Esophagus muscularis mucosa (tissue), 4 donors: Measurements from ENCODE around the gene RBBP6. TPM values are rescaled to one million over a fixed set of nuclear protein-coding genes. Genes with fewer than 3 reads are reported as not detected.

Experiments used
- DNase-seq: peaks from one replicate; pipeline ENCODE4 v3.0.0-alpha.2; 2017; ENCODE audit errors: extremely low spot score
- H3K27ac ChIP-seq, 4 donors: fragments of 200-600 bp; sonication (generic); replicated peaks in 1 of 4; 1 replicate in 3 of 4; 2 replicates in 1 of 4; pipeline ENCODE4 v1.5.1; 2016 to 2019; ENCODE audit warnings: mild to moderate bottlenecking in 1 of 4
- H3K27me3 ChIP-seq, 4 donors: fragments of 200-600 bp; sonication (generic); one replicate each; pipeline versions ENCODE4 v1.5.1 to v1.6.0; 2016 to 2019
- H3K36me3 ChIP-seq, 4 donors: fragments of 200-600 bp; sonication (generic); one replicate each; pipeline ENCODE4 v1.5.1; 2016 to 2019
- H3K4me1 ChIP-seq, 4 donors: fragments of 200-600 bp; sonication (generic); one replicate each; pipeline ENCODE4 v1.5.1; 2016 to 2019
- H3K4me3 ChIP-seq, 4 donors: fragments of 200-600 bp; sonication (generic); 1 replicate in 2 of 4; 2 replicates in 2 of 4; pipeline ENCODE4 v1.5.1; 2016 to 2019; ENCODE audit warnings: mild to moderate bottlenecking in 4 of 4, moderate library complexity in 1 of 4
- H3K9me3 ChIP-seq, 4 donors: fragments of 200-600 bp; sonication (generic); 1 replicate in 3 of 4; 2 replicates in 1 of 4; pipeline ENCODE4 v1.5.1; 2016 to 2019
- EP300 ChIP-seq: sonication (generic); formaldehyde crosslinking; IDR thresholded peaks from one replicate; pipeline ENCODE4 v1.6.1; 2017; ENCODE audit warnings: antibody characterized with exemption
- POLR2A ChIP-seq: fragments of 450-650 bp; IDR thresholded peaks from one replicate; pipeline ENCODE4 v1.6.1; 2017; ENCODE audit warnings: antibody characterized with exemption, moderate library complexity, mild to moderate bottlenecking, low read depth
- POLR2AphosphoS5 ChIP-seq, 2 donors: sonication (generic); formaldehyde crosslinking; IDR thresholded peaks; one replicate each; pipeline ENCODE4 v1.6.1; 2017; ENCODE audit warnings: antibody characterized with exemption in 2 of 2
- WGBS: methylation state at CpG from one replicate; pipeline ENCODE4 v1.1.5; 2018; 5-methylcytosine and 5-hydroxymethylcytosine counted together
- intact Hi-C: fragments of 100-400 bp; cut with DNase I; formaldehyde crosslinking; loops from one replicate; pipeline ENCODE4 v1.15.1; 2023
- total RNA-seq, 4 donors: library from RNA; depleted of rRNA; stranded (reverse); fragments of >200 nt; gene quantifications; one replicate each; pipeline versions ENCODE4 v1.1.0 to v1.2.1, GENCODE V29; 2016
- TF ChIP-seq, protein P1 (sequence below), 3 experiments: fragments of 200-600 bp in 2 of 3; fragments of 450-650 bp in 1 of 3; sonication (generic) in 2 of 3; IDR thresholded peaks; one replicate each; pipeline ENCODE4 v1.5.1; 2017 to 2019; ENCODE audit warnings: antibody characterized with exemption in 3 of 3, mild to moderate bottlenecking in 2 of 3, moderate library complexity in 1 of 3

The RBBP6 gene
- total RNA-seq, 4 donors from 2014 or later, result 45.7 to 89.0 (median 53.1) TPM

DNA sequence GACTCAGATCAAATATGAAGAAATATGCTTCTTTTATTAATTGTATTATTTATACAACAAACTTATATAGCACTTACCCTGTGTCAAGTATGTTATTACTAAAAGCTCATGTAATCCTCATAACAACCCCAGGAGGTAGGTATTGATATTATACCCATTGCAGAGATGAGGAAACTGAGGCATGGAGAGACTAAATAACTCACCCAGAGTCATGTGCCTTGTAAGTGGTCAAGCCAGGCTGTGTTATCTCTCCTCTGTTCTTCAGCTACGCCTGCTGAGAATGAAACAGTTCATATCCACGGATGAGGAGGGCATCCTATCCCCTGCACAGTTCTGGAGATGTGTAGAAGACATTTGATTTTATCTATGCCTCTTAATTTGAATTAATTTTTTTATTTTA lies 78.1 kb downstream of the RBBP6 start:
- intact Hi-C loops, result no loop called here
- Histone ChIP-seq H3K4me3 (no peak overlapping the region), H3K36me3 (no peaks in the 10 kb centered on the region), H3K4me1 (no peaks in the 10 kb centered on the region), H3K9me3 (no peaks in the 10 kb centered on the region), H3K27ac (no peak overlapping the region), H3K27me3 (no peaks in the 10 kb centered on the region)
- no peak for DNase-seq
- TF ChIP-seq POLR2AphosphoS5 (IDR thresholded peaks at IDR 0.05), result no peak
- no peak for TF ChIP-seq POLR2A
- TF ChIP-seq, protein P1, sequence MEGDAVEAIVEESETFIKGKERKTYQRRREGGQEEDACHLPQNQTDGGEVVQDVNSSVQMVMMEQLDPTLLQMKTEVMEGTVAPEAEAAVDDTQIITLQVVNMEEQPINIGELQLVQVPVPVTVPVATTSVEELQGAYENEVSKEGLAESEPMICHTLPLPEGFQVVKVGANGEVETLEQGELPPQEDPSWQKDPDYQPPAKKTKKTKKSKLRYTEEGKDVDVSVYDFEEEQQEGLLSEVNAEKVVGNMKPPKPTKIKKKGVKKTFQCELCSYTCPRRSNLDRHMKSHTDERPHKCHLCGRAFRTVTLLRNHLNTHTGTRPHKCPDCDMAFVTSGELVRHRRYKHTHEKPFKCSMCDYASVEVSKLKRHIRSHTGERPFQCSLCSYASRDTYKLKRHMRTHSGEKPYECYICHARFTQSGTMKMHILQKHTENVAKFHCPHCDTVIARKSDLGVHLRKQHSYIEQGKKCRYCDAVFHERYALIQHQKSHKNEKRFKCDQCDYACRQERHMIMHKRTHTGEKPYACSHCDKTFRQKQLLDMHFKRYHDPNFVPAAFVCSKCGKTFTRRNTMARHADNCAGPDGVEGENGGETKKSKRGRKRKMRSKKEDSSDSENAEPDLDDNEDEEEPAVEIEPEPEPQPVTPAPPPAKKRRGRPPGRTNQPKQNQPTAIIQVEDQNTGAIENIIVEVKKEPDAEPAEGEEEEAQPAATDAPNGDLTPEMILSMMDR (IDR thresholded peaks at IDR 0.05), result no peak
- TF ChIP-seq EP300, result no peak
- WGBS, result 95% methylated on average over 2 of the region's 2 CpGs

Other genes with a start within 250 kb of the RBBP6 start
- 10 to 100 TPM; 44.1 to 50.7 (median 46.4) TPM for gene TNRC6A, start 190.1 kb downstream of the RBBP6 start, total RNA-seq